ENCODE results near the gene LRRC32. TPM values are rescaled to one million over a fixed set of nuclear protein-coding genes. Genes with fewer than 3 reads are reported as not detected.

LRRC32 gene
- polyA plus RNA-seq, 1 donor (not counting 4 experiments of a cell fraction or from before 2014, with no cell fraction given) = not detected

DNA sequence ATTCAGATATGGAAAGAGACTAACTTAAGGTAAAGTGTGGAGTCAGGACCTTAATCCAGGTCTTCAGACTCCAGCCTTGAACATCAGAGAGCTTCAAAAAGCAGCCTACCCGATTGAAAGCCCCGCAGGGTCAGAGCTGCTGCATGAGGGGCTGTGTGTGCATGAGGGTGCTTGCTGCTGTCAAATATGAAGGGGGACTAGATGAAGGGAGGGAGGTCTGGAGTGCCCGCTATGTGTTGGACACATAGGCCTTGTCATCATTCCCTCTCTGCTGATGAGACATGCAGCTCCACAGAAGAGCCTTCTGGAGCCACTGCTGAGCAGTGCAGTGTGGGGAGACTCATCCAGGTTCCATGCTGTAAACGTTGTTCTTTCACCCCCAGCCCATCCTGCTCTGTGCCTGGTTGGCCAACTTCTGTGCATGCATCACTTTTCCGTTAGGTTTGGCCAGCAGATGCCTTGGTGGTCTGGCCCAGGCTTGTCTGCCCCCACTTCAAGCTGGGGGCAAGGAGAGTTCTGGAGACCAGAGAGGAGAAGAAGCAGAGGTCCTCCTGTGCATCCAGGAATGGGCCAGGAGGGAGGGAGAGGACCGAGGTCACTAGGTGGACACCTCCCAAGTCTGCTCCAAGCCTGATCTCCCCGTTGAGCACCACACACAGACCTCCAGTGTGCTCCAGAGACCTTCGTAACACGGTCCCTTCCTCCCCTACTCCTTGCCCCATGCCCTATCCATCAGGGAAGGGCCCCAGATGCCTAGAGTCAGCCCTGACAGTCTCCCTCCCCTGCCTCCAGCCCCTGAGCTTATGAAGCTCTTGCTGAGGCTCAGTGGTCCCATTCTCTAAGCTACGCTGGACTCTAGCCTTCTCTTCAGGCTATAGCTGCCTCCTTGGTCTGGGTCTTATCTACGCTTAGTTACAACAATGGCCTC is 32.0 kb downstream of the LRRC32 start:
- no peaks in the 10 kb centered on the region for H3K9me3 ChIP-seq (ENCODE audit: control insufficient read depth, low read depth, low read length)
- no peak overlapping the region for H3K9ac ChIP-seq (ENCODE audit: control insufficient read depth, extremely low read depth, insufficient read depth, low read length)
- no peak overlapping the region for H3K4me2 ChIP-seq (ENCODE audit: control insufficient read depth, extremely low read depth, insufficient read depth, low read depth, low read length)
- H4K20me1 ChIP-seq (ENCODE audit: control insufficient read depth, extremely low read depth, insufficient read depth, low read length) = no peaks in the 10 kb centered on the region
- H3K4me3 ChIP-seq (ENCODE audit: control insufficient read depth in 2 of 3, extremely low read depth in 1 of 3, insufficient read depth in 2 of 3, low read depth in 1 of 3, low read length in 3 of 3) = no peak overlapping the region
- FAIRE-seq (no peak), DNase-seq (ENCODE audit: low read depth, low spot score) (no peak)
- no peaks in the 10 kb centered on the region for H3K79me2 ChIP-seq (ENCODE audit: control insufficient read depth, insufficient read depth, low read length)
- H2AFZ ChIP-seq (ENCODE audit: control insufficient read depth, low read length) = no peak overlapping the region
- TF ChIP-seq, protein P1, sequence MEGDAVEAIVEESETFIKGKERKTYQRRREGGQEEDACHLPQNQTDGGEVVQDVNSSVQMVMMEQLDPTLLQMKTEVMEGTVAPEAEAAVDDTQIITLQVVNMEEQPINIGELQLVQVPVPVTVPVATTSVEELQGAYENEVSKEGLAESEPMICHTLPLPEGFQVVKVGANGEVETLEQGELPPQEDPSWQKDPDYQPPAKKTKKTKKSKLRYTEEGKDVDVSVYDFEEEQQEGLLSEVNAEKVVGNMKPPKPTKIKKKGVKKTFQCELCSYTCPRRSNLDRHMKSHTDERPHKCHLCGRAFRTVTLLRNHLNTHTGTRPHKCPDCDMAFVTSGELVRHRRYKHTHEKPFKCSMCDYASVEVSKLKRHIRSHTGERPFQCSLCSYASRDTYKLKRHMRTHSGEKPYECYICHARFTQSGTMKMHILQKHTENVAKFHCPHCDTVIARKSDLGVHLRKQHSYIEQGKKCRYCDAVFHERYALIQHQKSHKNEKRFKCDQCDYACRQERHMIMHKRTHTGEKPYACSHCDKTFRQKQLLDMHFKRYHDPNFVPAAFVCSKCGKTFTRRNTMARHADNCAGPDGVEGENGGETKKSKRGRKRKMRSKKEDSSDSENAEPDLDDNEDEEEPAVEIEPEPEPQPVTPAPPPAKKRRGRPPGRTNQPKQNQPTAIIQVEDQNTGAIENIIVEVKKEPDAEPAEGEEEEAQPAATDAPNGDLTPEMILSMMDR (optimal IDR thresholded peaks at IDR 0.05 in 1 of 3, IDR thresholded peaks at IDR 0.05 in 1 of 3, conservative IDR thresholded peaks at IDR 0.05 in 1 of 3; ENCODE audit: extremely low read depth in 1 of 3, insufficient read depth in 2 of 3, low read length in 3 of 3) = no peak
- TF ChIP-seq EZH2 (IDR thresholded peaks at IDR 0.05; ENCODE audit: low read length) = no peak
- H3K9me1 ChIP-seq (ENCODE audit: control insufficient read depth, extremely low read depth, insufficient read depth, low read length) = no peaks in the 10 kb centered on the region
- H3K27ac ChIP-seq (ENCODE audit: control insufficient read depth, insufficient read depth, low read length) = no peak overlapping the region
- peaks cover 16% of the 10 kb centered on the region for H3K27me3 ChIP-seq (ENCODE audit: control insufficient read depth, extremely low read depth, insufficient read depth, low read length)
- no peaks in the 10 kb centered on the region for H3K36me3 ChIP-seq (ENCODE audit: control insufficient read depth in 2 of 2, extremely low read depth in 1 of 2, insufficient read depth in 2 of 2, low read length in 2 of 2)
- dilution Hi-C loops (cut with MboI; ENCODE audit: extremely low pct_ligation_motif_present, low sequenced_read_pairs) = no loop called here
- H3K4me1 ChIP-seq (ENCODE audit: control insufficient read depth, extremely low read depth, insufficient read depth, low read length) = no peaks in the 10 kb centered on the region

DNA sequence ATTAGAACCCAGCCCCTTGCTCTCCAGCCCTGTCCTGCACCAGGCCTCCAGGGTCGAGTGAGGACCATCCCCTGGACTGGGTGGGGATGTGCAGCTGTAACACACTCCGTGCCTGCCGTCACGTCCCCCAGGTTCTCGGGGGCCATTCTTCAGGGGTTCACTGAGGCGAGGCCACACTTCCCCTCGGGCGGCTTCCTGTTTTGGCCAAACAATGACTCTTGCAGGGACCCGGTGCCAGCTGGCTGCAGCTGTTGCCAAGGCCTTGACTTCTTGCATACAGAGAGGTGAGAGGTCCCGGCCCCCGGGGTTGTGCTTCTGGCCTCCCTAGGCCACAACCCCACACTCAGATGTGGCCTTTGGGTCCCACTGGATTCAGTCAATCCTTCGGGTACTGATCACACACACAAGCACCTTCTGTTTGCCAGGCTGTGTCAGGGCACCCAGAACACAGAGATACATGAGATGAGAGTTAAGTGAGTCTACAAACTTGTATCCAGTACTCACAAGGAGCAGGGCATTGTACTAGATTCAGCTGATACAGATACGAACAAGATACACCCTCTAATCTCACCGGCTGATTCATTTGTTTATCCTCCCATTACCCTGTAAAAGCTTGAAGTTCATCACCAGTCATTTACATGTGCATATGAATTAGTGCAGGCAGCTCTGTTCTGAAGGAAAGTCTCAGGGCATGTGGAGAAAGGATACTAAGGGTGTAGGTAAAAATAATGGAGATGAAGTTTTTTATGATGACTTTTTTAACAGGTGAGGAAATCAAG is 32.9 kb downstream of the LRRC32 start:
- no peak overlapping the region for H3K27ac ChIP-seq (ENCODE audit: control insufficient read depth, insufficient read depth, low read length)
- dilution Hi-C loops (cut with MboI; ENCODE audit: extremely low pct_ligation_motif_present, low sequenced_read_pairs) = no loop called here

More for the DNA sequence above, 32.9 kb downstream of the LRRC32 start:
- Histone ChIP-seq H2AFZ (ENCODE audit: control insufficient read depth, low read length) (no peak overlapping the region), H4K20me1 (ENCODE audit: control insufficient read depth, extremely low read depth, insufficient read depth, low read length) (no peaks in the 10 kb centered on the region), H3K9ac (ENCODE audit: control insufficient read depth, extremely low read depth, insufficient read depth, low read length) (no peak overlapping the region), H3K27me3 (ENCODE audit: control insufficient read depth, extremely low read depth, insufficient read depth, low read length) (peaks cover 16% of the 10 kb centered on the region), H3K4me3 (ENCODE audit: control insufficient read depth in 2 of 3, extremely low read depth in 1 of 3, insufficient read depth in 2 of 3, low read depth in 1 of 3, low read length in 3 of 3) (no peak overlapping the region), H3K79me2 (ENCODE audit: control insufficient read depth, insufficient read depth, low read length) (no peaks in the 10 kb centered on the region), H3K4me1 (ENCODE audit: control insufficient read depth, extremely low read depth, insufficient read depth, low read length) (no peaks in the 10 kb centered on the region), H3K36me3 (ENCODE audit: control insufficient read depth in 2 of 2, extremely low read depth in 1 of 2, insufficient read depth in 2 of 2, low read length in 2 of 2) (no peaks in the 10 kb centered on the region), H3K4me2 (ENCODE audit: control insufficient read depth, extremely low read depth, insufficient read depth, low read depth, low read length) (no peak overlapping the region), H3K9me1 (ENCODE audit: control insufficient read depth, extremely low read depth, insufficient read depth, low read length) (no peaks in the 10 kb centered on the region), H3K9me3 (ENCODE audit: control insufficient read depth, low read depth, low read length) (no peaks in the 10 kb centered on the region)
- FAIRE-seq (no peak), DNase-seq (ENCODE audit: low read depth, low spot score) (no peak)
- no peak for TF ChIP-seq EZH2 (IDR thresholded peaks at IDR 0.05; ENCODE audit: low read length)
- TF ChIP-seq, protein P1 (optimal IDR thresholded peaks at IDR 0.05 in 1 of 3, IDR thresholded peaks at IDR 0.05 in 1 of 3, conservative IDR thresholded peaks at IDR 0.05 in 1 of 3; ENCODE audit: extremely low read depth in 1 of 3, insufficient read depth in 2 of 3, low read length in 3 of 3) = no peak

Measured in keratinocyte (primary cell).